LNCAP (cell line): ENCODE data around the gene CDC16.

ENCODE experiments used
- CTCF ChIP-seq: fragments of 450-650 bp; IDR thresholded peaks from 2 replicates; pipeline ENCODE4 v1.5.1; 2017; ENCODE audit warnings: mild to moderate bottlenecking

The CDC16 gene

GRCh38 chr13:114299604-114300305, 65.1 kb downstream of the CDC16 start:
- no peak for TF ChIP-seq CTCF

- TF ChIP-seq CTCF = no peak
Observed at GRCh38 chr13:114303700-114304327, 69.1 kb downstream of the CDC16 start.

GRCh38 chr13:114304346-114305034, 69.8 kb downstream of the CDC16 start:
- no peak for TF ChIP-seq CTCF

- TF ChIP-seq CTCF = no peak
Observed at GRCh38 chr13:114309086-114309485, 74.4 kb downstream of the CDC16 start.

- TF ChIP-seq CTCF = no peak
Observed at GRCh38 chr13:114309806-114310410, 75.2 kb downstream of the CDC16 start.

GRCh38 chr13:114310956-114311355, 76.3 kb downstream of the CDC16 start:
- no peak for TF ChIP-seq CTCF

GRCh38 chr13:114311387-114311786, 76.7 kb downstream of the CDC16 start:
- TF ChIP-seq CTCF = no peak
